GM12878 (cell line): ENCODE measurements around the gene CRYZL1. TPM values are rescaled to one million over a fixed set of nuclear protein-coding genes. Genes with fewer than 3 reads are reported as not detected.

ENCODE experiments used
- ATAC-seq: fragments of 200-7000 bp; cut with Tn5 transposase; 3 replicates; pipeline ENCODE4 v1.9.1; 2020; ENCODE audit warnings: mild to moderate bottlenecking, moderate library complexity
- BruUV-seq: library from RNA; stranded (reverse); fragments of 400-500 nt; replicated peaks from 2 replicates; lab custom pipeline; 2021; lab: Mats Ljungman, UMichigan
- CTCF ChIA-PET: fragments of 300-600 bp; sonication (Branson Sonifier 250); formaldehyde crosslinking; extraction: SDS; loops from one replicate; lab custom pipeline; 2021; ENCODE audit warnings: inconsistent platforms; lab: Yijun Ruan, JAX
- POLR2A ChIA-PET: fragments of 350-600 bp; formaldehyde crosslinking; extraction: SDS; loops from one replicate; lab custom pipeline; 2021; ENCODE audit warnings: inconsistent platforms; lab: Charles Lee
- RAD21 ChIA-PET: fragments of 300-600 bp; sonication (Branson Sonifier 250); formaldehyde crosslinking; loops from one replicate; lab custom pipeline; 2023; ENCODE audit warnings: antibody characterized with exemption; ENCODE audit not compliant: unreplicated experiment; lab: Charles Lee
- SMC1A ChIA-PET: fragments of 300-600 bp; sonication (Branson Sonifier 250); formaldehyde crosslinking; loops from one replicate; lab custom pipeline; 2023; ENCODE audit not compliant: unreplicated experiment, uncharacterized antibody; lab: Charles Lee
- DNase-seq: peaks from one replicate; pipeline ENCODE4 v3.0.0-alpha.2; 2011; ENCODE audit warnings: low read depth, low spot score
- FAIRE-seq: peaks from 3 replicates; lab custom pipeline; 2011; peaks lifted over from hg19 to GRCh38; lab: Jason Lieb, UNC
- H2AFZ ChIP-seq: 2 replicates; pipeline ENCODE4 v1.6.0; 2011; ENCODE audit warnings: low read depth, low read length, control low read depth; ENCODE audit not compliant: control insufficient read depth
- H3K27ac ChIP-seq: 2 replicates; pipeline ENCODE4 v1.5.1; 2011; ENCODE audit warnings: control low read depth; ENCODE audit not compliant: control insufficient read depth, insufficient read depth
- H3K27me3 ChIP-seq, 2 experiments: replicated peaks in 1 of 2; 2 replicates each; pipeline versions ENCODE4 v1.6.0 to v1.6.1; 2011; ENCODE audit warnings: low read length in 1 of 2; ENCODE audit not compliant: control insufficient read depth in 2 of 2, insufficient read depth in 2 of 2
- H3K36me3 ChIP-seq, 2 experiments: 2 replicates each; pipeline ENCODE4 v1.5.1; 2011; ENCODE audit warnings: low read length in 1 of 2; ENCODE audit not compliant: control insufficient read depth in 2 of 2, insufficient read depth in 2 of 2
- H3K4me1 ChIP-seq: 2 replicates; pipeline ENCODE4 v1.6.1; 2011; ENCODE audit warnings: mild to moderate bottlenecking, low read length, moderate library complexity, mixed read lengths; ENCODE audit not compliant: control insufficient read depth, insufficient read depth
- H3K4me2 ChIP-seq: 2 replicates; pipeline ENCODE4 v1.6.0; 2011; ENCODE audit warnings: control low read depth; ENCODE audit not compliant: control insufficient read depth, insufficient read depth
- H3K4me3 ChIP-seq: fragments of 200-600 bp; sonication (generic); 2 replicates; pipeline ENCODE4 v1.5.1; 2016
- H3K79me2 ChIP-seq: 2 replicates; pipeline ENCODE4 v1.6.0; 2011; ENCODE audit warnings: low read length; ENCODE audit not compliant: control insufficient read depth, insufficient read depth
- H3K9ac ChIP-seq: 2 replicates; pipeline ENCODE4 v1.8.0; 2011; ENCODE audit warnings: low read length, control low read depth, mixed read lengths; ENCODE audit not compliant: control insufficient read depth, insufficient read depth
- H3K9me3 ChIP-seq: replicated peaks from 3 replicates; pipeline ENCODE4 v1.5.1; 2011; ENCODE audit warnings: mild to moderate bottlenecking, low read length; ENCODE audit not compliant: control insufficient read depth, insufficient read depth
- H4K20me1 ChIP-seq: 2 replicates; pipeline ENCODE4 v1.6.0; 2011; ENCODE audit not compliant: control insufficient read depth, insufficient read depth
- BHLHE40 ChIP-seq, 2 experiments: fragments of 450-650 bp in 1 of 2; IDR thresholded peaks; 2 replicates each; pipeline ENCODE4 v1.6.1; 2011 to 2017; ENCODE audit warnings: low read depth in 2 of 2, borderline replicate concordance in 1 of 2, improper control_type of control experiment in 1 of 2, low read length in 1 of 2, mild to moderate bottlenecking in 1 of 2
- CBX5 ChIP-seq: sonication (generic); IDR thresholded peaks from 2 replicates; pipeline ENCODE4 v1.6.1; 2016; ENCODE audit warnings: low read depth, moderate library complexity, mild to moderate bottlenecking, inconsistent platforms
- HCFC1 ChIP-seq: fragments of 150-350 bp; IDR thresholded peaks from 2 replicates; pipeline ENCODE4 v1.6.1; 2014; ENCODE audit warnings: low read length
- HSF1 ChIP-seq: fragments of 150-350 bp; IDR thresholded peaks from 2 replicates; pipeline ENCODE4 v1.6.1; 2014; ENCODE audit warnings: mild to moderate bottlenecking, low read depth, low read length
- IKZF2 ChIP-seq, 2 experiments: fragments of 450-650 bp; IDR thresholded peaks; 2 replicates each; pipeline ENCODE4 v1.6.1; 2017; ENCODE audit warnings: mild to moderate bottlenecking in 2 of 2, moderate library complexity in 2 of 2
- KDM1A ChIP-seq: fragments of 200-600 bp; sonication (generic); IDR thresholded peaks from 2 replicates; pipeline ENCODE4 v1.6.1; 2016; ENCODE audit warnings: borderline replicate concordance
- MEF2A ChIP-seq: IDR thresholded peaks from 2 replicates; pipeline ENCODE4 v1.6.1; 2011; ENCODE audit warnings: low read depth, mild to moderate bottlenecking, low read length, moderate library complexity; ENCODE audit not compliant: insufficient read depth
- NFXL1 ChIP-seq: fragments of 450-650 bp; IDR thresholded peaks from 2 replicates; pipeline ENCODE4 v1.6.1; 2017; ENCODE audit warnings: antibody characterized with exemption, mild to moderate bottlenecking, borderline replicate concordance
- POLR2A ChIP-seq: IDR thresholded peaks from 2 replicates; pipeline ENCODE4 v1.6.1; 2011; ENCODE audit warnings: low read depth, mild to moderate bottlenecking, low read length
- SMAD5 ChIP-seq: IDR thresholded peaks from 2 replicates; pipeline ENCODE4 v1.6.1; 2016; ENCODE audit warnings: antibody characterized with exemption, low read depth
- SMARCA5 ChIP-seq: fragments of 450-650 bp; IDR thresholded peaks from 2 replicates; pipeline ENCODE4 v1.6.1; 2017; ENCODE audit warnings: mild to moderate bottlenecking
- TAF1 ChIP-seq: IDR thresholded peaks from 2 replicates; pipeline ENCODE4 v1.6.1; 2011; ENCODE audit warnings: mild to moderate bottlenecking, low read depth, low read length, borderline replicate concordance
- TCF3 ChIP-seq: IDR thresholded peaks from 2 replicates; pipeline ENCODE4 v1.6.1; 2012; ENCODE audit warnings: low read depth, mild to moderate bottlenecking, low read length, borderline replicate concordance; ENCODE audit not compliant: insufficient read depth
- TCF7 ChIP-seq: IDR thresholded peaks from 2 replicates; pipeline ENCODE4 v1.6.1; 2014; ENCODE audit warnings: antibody characterized with exemption, borderline replicate concordance
- ZZZ3 ChIP-seq: IDR thresholded peaks from 2 replicates; pipeline ENCODE4 v1.6.1; 2011; ENCODE audit warnings: low read depth; ENCODE audit not compliant: control insufficient read depth, insufficient read length
- WGBS: methylation state at CpG from one replicate; pipeline ENCODE4 v1.1.6; 2016; ENCODE audit warnings: low lambda C conversion rate; ENCODE audit not compliant: insufficient replicate concordance, insufficient coverage; ENCODE audit errors: missing lambda C conversion rate; 5-methylcytosine and 5-hydroxymethylcytosine counted together
- in situ Hi-C: fragments of 300-500 bp; cut with MboI; formaldehyde crosslinking; loops from 9 replicates; pipeline ENCODE4 v1.14.3; 2018; ENCODE audit warnings: mixed read lengths
- intact Hi-C: fragments of 100-400 bp; cut with micrococcal nuclease; formaldehyde crosslinking; loops from one replicate; pipeline ENCODE4 v1.14.2; 2022; ENCODE audit not compliant: unreplicated experiment
- polyA plus RNA-seq, 11 experiments: library from polyadenylated mRNA; depleted of rRNA in 4 of 11; unstranded in 6 of 11; stranded (reverse) in 5 of 11; fragments of >200 nt; fragmentation: Nextera tagmentation in 4 of 11; fragmentation: Illumina TruSeq in 1 of 11; extraction: Ambion mirVana in 4 of 11; extraction: Trizol in 1 of 11; gene quantifications; 1 replicate in 1 of 11; 2 replicates in 10 of 11; pipeline versions ENCODE4 v1.2.1 to v1.2.3, GENCODE V29; 2011 to 2016; ENCODE audit warnings: inconsistent platforms in 2 of 11, missing spikeins in 2 of 11, low read depth in 1 of 11
- total RNA-seq, 4 experiments: library from RNA; depleted of rRNA in 3 of 4; stranded (reverse); fragments of >200 nt in 3 of 4; fragmentation: Illumina TruSeq in 1 of 4; extraction: Trizol in 1 of 4; gene quantifications; 2 replicates each; pipeline versions ENCODE4 v1.2.1 to v1.2.3, GENCODE V29; 2013 to 2021
- TF ChIP-seq, protein P1 (sequence below): fragments of 450-650 bp; formaldehyde crosslinking; IDR thresholded peaks from 2 replicates; pipeline ENCODE4 v1.4.0; 2022; ENCODE audit warnings: mild to moderate bottlenecking, moderate library complexity

The CRYZL1 gene
- total and polyA plus RNA-seq, 10 of the 15 experiments (the other 5 are each of a cell fraction or from before 2014, with no cell fraction given), result 14.3 to 72.4 (median 30.7) TPM

DNA sequence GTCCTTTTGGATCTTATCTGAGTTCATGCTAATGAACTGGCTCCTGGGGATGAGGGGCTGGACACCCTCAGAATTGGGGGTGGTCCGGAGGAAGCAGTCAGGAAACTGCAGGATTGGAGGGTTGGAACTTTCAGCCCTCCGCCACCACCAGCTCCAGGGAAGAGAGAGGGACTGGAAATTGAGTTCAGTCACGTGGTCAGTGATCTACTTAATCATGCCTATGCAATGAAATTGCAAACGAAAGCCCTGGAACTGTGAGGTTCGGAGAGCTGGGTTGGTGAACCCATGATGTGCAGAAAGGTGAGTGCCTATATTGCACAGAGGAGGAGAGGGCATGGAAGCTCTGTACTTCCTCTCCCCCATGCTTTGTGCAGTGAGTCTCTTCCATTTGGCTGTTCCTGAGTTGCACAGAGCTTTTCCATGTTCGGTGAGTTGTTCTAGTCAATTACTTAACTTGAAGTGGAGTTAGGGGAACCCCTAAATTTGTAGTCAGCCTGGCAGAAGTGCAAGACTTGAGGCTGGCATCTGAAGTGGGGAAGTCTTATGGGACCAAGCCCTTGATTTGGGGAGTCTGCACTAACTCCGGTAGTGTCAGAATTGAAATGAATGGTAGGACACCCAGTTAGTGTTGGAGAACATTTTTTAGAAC is 17.5 kb upstream of the CRYZL1 start (continued):
- TF ChIP-seq TCF7 (no peak), HCFC1 (no peak), TCF3 (no peak), CBX5 (no peak), HSF1 (no peak), ZZZ3 (no peak), NFXL1 (no peak), BHLHE40 (IDR thresholded peaks at IDR 0.05; ENCODE audit: borderline replicate concordance in 1 of 2, low read depth in 2 of 2, low read length in 1 of 2) (no peak)

DNA sequence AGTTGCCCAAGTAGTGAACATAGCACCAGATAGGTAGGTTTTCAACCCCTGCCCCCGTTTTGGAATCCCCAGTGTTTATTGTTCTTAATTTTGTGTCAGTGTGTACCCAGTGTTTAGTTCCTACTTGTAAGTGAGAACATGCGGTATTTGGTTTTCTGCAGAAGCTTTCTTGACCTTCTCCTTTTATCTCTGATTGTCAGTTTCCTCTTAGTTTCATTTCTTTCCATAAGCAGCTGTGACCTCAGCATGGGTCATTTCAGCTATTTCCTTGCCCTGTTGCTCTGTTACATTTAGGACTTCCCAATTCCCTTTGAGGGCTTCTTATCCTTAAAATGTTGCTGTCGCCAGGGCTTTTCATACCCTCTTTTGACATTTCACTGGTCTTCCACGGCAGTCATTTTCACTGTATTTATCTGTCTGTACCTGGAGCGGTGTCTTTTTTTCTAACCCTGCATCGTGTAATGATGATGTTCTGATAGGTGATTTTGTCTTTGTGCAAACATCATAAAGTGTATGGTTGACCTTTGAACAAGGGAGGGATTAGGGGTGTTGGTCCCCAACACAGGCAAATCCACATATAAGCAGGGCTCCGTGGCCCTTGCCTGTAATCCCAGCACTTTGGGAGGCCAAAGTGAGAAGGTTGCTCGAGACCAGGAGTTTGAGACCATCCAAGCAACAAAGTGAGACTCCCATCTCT is 15.7 kb upstream of the CRYZL1 start:
- H4K20me1 ChIP-seq, result no peaks in the 10 kb centered on the region
- BruUV-seq, result no TSS peak
- no peak overlapping the region for H3K4me2 ChIP-seq
- H3K9ac ChIP-seq, result no peak overlapping the region
- no peak overlapping the region for H2AFZ ChIP-seq
- WGBS, result 38% methylated on average over 8 of the region's 8 CpGs
- no peaks in the 10 kb centered on the region for H3K27me3 ChIP-seq
- TF ChIP-seq SMAD5, result no peak
- TF ChIP-seq MEF2A, result no peak
- TF ChIP-seq SMARCA5, result no peak
- no peak for TF ChIP-seq TAF1
- TF ChIP-seq KDM1A, result no peak
- TF ChIP-seq, protein P1, sequence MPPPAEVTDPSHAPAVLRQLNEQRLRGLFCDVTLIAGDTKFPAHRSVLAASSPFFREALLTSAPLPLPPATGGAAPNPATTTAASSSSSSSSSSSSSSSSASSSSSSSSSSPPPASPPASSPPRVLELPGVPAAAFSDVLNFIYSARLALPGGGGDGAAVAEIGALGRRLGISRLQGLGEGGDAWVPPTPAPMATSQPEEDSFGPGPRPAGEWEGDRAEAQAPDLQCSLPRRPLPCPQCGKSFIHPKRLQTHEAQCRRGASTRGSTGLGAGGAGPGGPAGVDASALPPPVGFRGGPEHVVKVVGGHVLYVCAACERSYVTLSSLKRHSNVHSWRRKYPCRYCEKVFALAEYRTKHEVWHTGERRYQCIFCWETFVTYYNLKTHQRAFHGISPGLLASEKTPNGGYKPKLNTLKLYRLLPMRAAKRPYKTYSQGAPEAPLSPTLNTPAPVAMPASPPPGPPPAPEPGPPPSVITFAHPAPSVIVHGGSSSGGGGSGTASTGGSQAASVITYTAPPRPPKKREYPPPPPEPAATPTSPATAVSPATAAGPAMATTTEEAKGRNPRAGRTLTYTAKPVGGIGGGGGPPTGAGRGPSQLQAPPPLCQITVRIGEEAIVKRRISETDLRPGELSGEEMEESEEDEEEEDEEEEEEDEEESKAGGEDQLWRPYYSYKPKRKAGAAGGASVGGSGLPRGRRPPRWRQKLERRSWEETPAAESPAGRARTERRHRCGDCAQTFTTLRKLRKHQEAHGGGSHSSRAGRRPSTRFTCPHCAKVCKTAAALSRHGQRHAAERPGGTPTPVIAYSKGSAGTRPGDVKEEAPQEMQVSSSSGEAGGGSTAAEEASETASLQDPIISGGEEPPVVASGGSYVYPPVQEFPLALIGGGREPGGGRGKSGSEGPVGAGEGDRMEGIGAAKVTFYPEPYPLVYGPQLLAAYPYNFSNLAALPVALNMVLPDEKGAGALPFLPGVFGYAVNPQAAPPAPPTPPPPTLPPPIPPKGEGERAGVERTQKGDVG (CRISPR knock-in tag), result no peak
- TF ChIP-seq IKZF2 (IDR thresholded peaks at IDR 0.05), result no peak
- no peak for TF ChIP-seq POLR2A
- no peak overlapping the region for H3K4me3 ChIP-seq
- intact Hi-C loops (no loop called here), in situ Hi-C loops (no loop called here)
- no peaks in the 10 kb centered on the region for H3K4me1 ChIP-seq
- H3K36me3 ChIP-seq, result no peaks in the 10 kb centered on the region
- H3K79me2 ChIP-seq, result no peaks in the 10 kb centered on the region
- ChIA-PET SMC1A (interaction anchor here (0.6 kb wide), 1 partner anchor 60 kb away, joined by 3 read pairs; no protein-coding TSS in a partner anchor), RAD21 (no interaction called here), POLR2A (no interaction called here), CTCF (no interaction called here)
- ATAC-seq (no peak), DNase-seq (no peak), FAIRE-seq (no peak)
- H3K9me3 ChIP-seq, result no peaks in the 10 kb centered on the region
- no peak overlapping the region for H3K27ac ChIP-seq
